ENCODE measurements around the gene TMEM179. TPM values are rescaled to one million over a fixed set of nuclear protein-coding genes. Genes with fewer than 3 reads are reported as not detected.

The TMEM179 gene
- total RNA-seq, 1 experiment from 2014 or later, result not detected

- DNase-seq (ENCODE audit: low spot score), result no peak
These were observed 4.4 kb downstream of the TMEM179 start for GRCh38 chr14:104600141-104600643.

GRCh38 chr14:104599446-104599845 lies 5.1 kb downstream of the TMEM179 start:
- no peak for DNase-seq (ENCODE audit: low spot score)

- no peak for DNase-seq (ENCODE audit: low spot score)
These were observed 5.7 kb downstream of the TMEM179 start for GRCh38 chr14:104598910-104599273.

GRCh38 chr14:104598039-104598909 lies 6.3 kb downstream of the TMEM179 start:
- DNase-seq (ENCODE audit: low spot score), result no peak

GRCh38 chr14:104597576-104597975 lies 7.0 kb downstream of the TMEM179 start:
- DNase-seq (ENCODE audit: low spot score), result no peak

GRCh38 chr14:104596927-104597351 lies 7.6 kb downstream of the TMEM179 start:
- no peak for DNase-seq (ENCODE audit: low spot score)

GRCh38 chr14:104596451-104596918 lies 8.1 kb downstream of the TMEM179 start:
- no peak for DNase-seq (ENCODE audit: low spot score)

- DNase-seq (ENCODE audit: low spot score), result no peak
These were observed 8.6 kb downstream of the TMEM179 start for GRCh38 chr14:104595911-104596450.

GRCh38 chr14:104595116-104595675 lies 9.4 kb downstream of the TMEM179 start:
- no peak for DNase-seq (ENCODE audit: low spot score)

- no peak for DNase-seq (ENCODE audit: low spot score)
These were observed 10.1 kb downstream of the TMEM179 start for GRCh38 chr14:104594310-104595046.

GRCh38 chr14:104593710-104594136 lies 10.8 kb downstream of the TMEM179 start:
- DNase-seq (ENCODE audit: low spot score), result no peak

- DNase-seq (ENCODE audit: low spot score), result no peak
These were observed 11.3 kb downstream of the TMEM179 start for GRCh38 chr14:104593241-104593701.

GRCh38 chr14:104592785-104593184 lies 11.8 kb downstream of the TMEM179 start:
- no peak for DNase-seq (ENCODE audit: low spot score)

- no peak for DNase-seq (ENCODE audit: low spot score)
These were observed 12.3 kb downstream of the TMEM179 start for GRCh38 chr14:104592292-104592672.

GRCh38 chr14:104591506-104592291 lies 12.9 kb downstream of the TMEM179 start:
- no peak for DNase-seq (ENCODE audit: low spot score)

- no peak for DNase-seq (ENCODE audit: low spot score)
These were observed 13.5 kb downstream of the TMEM179 start for GRCh38 chr14:104591031-104591430.

GRCh38 chr14:104590240-104590965 lies 14.2 kb downstream of the TMEM179 start:
- no peak for DNase-seq (ENCODE audit: low spot score)

- DNase-seq (ENCODE audit: low spot score), result no peak
These were observed 15.0 kb downstream of the TMEM179 start for GRCh38 chr14:104589338-104590195.
